Mucosa of descending colon (tissue), 3 donors: ENCODE results near the gene PRPF38A. TPM values are rescaled to one million over a fixed set of nuclear protein-coding genes. Genes with fewer than 3 reads are reported as not detected.

ENCODE experiments used
- ATAC-seq: fragments of 200-7000 bp; cut with Tn5 transposase; one replicate; pipeline ENCODE4 v1.9.1; 2020; ENCODE audit warnings: mild to moderate bottlenecking, moderate library complexity
- DNase-seq, 3 donors: peaks; one replicate each; pipeline ENCODE4 v3.0.0-alpha.2; 2020
- H3K36me3 ChIP-seq: fragments of 200-600 bp; one replicate; pipeline ENCODE4 v1.8.0; 2021; ENCODE audit warnings: low read depth, mild to moderate bottlenecking
- H3K4me1 ChIP-seq: fragments of 200-600 bp; one replicate; pipeline ENCODE4 v1.8.0; 2021; ENCODE audit warnings: low read depth, mild to moderate bottlenecking
- H3K4me3 ChIP-seq: fragments of 200-600 bp; one replicate; pipeline ENCODE4 v1.8.0; 2021; ENCODE audit warnings: mild to moderate bottlenecking
- H3K9me3 ChIP-seq: fragments of 200-600 bp; one replicate; pipeline ENCODE4 v1.8.0; 2021; ENCODE audit warnings: mild to moderate bottlenecking
- intact Hi-C, 2 donors: fragments of 100-400 bp; cut with DNase I in 1 of 2; cut with micrococcal nuclease in 1 of 2; formaldehyde crosslinking; loops; one replicate each; pipeline versions ENCODE4 v1.11.0 to v1.11.1; 2022; cut with DNase I, micrococcal nuclease
- total RNA-seq, 3 donors: library from RNA; stranded (reverse); fragmentation: NEBNext Ultra II Directional in 2 of 3; extraction: Animal tissue kit (Norgen Biotek cat#: 25700) in 2 of 3; gene quantifications; one replicate each; pipeline versions ENCODE4 v1.2.1 to v1.2.4, GENCODE V29; 2021 to 2023
- TF ChIP-seq, protein P1 (sequence below): fragments of 200-600 bp; IDR thresholded peaks from one replicate; pipeline ENCODE4 v1.8.0; 2022; ENCODE audit warnings: antibody characterized with exemption, mild to moderate bottlenecking
- donor health status: DM: no; HTN: no; CAD: no; lungs with moderate emphysema.
- donor health status: DM: no; HTN: no; CAD: no.
- donor health status: DM: no; HTN: yes; CAD: no.

PRPF38A gene
- total RNA-seq, 3 donors from 2014 or later: 44.9 to 58.2 (median 45.2) TPM

DNA sequence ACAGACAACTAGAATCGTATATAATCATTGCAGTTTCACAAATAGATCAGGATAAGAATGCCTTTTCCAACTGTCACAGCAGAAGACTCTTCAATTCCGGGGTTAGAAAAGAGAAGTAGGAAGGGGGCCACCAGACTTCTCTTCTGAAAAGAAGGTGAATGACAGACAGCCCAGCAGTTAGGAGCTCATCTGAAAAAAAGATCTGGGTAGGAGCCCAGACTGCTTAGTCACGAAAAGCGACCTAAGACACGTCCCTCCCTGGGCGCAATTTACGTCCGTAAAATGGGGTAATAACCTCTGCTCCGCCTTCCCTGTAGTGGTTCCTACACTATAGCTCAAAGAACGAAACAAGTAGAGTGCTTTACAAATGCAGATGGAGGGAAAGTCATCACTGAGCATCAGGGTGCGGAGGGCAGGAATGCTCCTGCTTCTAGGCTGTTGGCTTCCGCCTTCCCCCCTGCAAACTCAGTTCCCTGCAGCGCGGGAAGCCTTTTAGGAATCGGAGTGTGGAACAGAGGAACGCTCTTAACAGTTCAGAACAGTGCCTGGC is 761 bp upstream of the PRPF38A start:
- Histone ChIP-seq H3K36me3 (no peaks in the 10 kb centered on the region), H3K4me3 (peak overlapping the region; percentile 68), H3K4me1 (peaks cover 16% of the 10 kb centered on the region), H3K9me3 (no peaks in the 10 kb centered on the region)
- intact Hi-C loops: no loop called here
- peak in 1 of 3 donors; percentile 46 for DNase-seq
- TF ChIP-seq, protein P1, sequence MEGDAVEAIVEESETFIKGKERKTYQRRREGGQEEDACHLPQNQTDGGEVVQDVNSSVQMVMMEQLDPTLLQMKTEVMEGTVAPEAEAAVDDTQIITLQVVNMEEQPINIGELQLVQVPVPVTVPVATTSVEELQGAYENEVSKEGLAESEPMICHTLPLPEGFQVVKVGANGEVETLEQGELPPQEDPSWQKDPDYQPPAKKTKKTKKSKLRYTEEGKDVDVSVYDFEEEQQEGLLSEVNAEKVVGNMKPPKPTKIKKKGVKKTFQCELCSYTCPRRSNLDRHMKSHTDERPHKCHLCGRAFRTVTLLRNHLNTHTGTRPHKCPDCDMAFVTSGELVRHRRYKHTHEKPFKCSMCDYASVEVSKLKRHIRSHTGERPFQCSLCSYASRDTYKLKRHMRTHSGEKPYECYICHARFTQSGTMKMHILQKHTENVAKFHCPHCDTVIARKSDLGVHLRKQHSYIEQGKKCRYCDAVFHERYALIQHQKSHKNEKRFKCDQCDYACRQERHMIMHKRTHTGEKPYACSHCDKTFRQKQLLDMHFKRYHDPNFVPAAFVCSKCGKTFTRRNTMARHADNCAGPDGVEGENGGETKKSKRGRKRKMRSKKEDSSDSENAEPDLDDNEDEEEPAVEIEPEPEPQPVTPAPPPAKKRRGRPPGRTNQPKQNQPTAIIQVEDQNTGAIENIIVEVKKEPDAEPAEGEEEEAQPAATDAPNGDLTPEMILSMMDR: no peak
- peak; percentile 75 for ATAC-seq

DNA sequence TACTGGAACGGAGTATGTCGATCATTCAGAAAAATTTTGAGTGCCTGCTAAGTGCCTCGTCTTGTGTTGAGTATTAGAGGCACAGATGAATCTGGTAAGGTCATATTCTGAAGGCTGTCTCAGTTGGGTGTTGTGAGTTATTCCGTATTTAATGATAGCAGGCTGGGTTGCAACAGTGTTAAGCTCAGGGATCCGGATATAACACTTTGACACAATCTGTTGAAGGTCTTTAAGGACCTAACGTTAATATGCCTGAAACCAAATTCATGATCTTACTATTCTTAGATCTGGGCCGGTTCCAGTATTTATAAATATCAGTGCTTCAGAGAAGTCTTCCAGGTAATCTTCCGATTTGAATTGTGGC is 555 bp downstream of the PRPF38A start:
- intact Hi-C loops: no loop called here
- H3K4me1 ChIP-seq: peaks cover 16% of the 10 kb centered on the region
- H3K36me3 ChIP-seq: no peaks in the 10 kb centered on the region
- TF ChIP-seq, protein P1: no peak
- peak overlapping the region; percentile 68 for H3K4me3 ChIP-seq
- DNase-seq: no peak
- ATAC-seq: no peak
- H3K9me3 ChIP-seq: no peaks in the 10 kb centered on the region

DNA sequence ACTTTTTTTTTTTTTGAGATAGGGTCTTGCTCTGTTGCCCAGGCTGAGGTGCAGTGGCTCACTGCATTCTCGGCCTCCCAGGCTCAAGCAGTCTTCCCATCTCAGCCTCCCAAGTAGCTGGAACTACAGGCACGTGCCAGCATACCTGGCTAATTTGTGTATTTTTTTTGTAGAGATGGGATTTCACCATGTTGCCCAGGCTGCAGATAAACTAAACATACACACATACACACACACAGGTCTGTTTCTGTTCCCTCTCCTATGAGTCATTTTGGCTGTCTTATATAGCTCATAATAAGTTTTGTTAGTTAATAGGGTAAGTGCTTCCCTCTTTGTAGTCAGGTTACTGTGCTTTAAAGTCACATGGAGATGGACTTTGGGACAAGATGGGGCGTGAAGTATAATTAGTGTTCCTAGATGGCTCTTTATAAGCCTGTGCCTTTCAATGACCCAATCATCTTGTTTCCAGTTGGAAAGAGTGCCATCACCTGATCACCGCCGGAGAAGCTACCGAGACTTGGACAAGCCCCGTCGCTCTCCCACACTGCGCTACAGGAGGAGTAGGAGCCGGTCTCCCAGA is 9.1 kb downstream of the PRPF38A start:
- DNase-seq (peak; percentile 67 to 77 (median 69)), ATAC-seq (peak; percentile 95)
- Histone ChIP-seq H3K36me3 (peaks cover 17% of the 10 kb centered on the region), H3K4me3 (no peak overlapping the region), H3K4me1 (peaks cover 4% of the 10 kb centered on the region), H3K9me3 (no peaks in the 10 kb centered on the region)
- TF ChIP-seq, protein P1: no peak
- intact Hi-C loops: no loop called here

DNA sequence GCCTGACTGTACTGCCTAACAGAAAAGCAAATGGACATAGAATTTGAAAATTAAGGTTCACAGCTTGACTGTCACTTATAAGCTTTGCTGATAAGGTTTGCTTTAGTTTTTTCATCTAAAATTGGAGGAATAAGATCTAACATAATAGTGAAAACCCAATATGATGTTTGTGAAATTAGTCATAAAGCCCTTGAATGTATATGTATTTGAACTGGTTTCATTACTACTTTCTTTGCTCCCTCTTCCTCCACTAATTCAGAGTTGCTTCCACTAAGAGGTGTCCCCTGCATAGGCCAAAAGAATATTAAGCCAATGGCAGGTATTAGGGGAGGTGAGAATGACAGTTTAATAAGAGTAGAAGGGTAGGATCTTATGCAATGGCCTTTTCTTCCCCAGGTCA is 10.5 kb downstream of the PRPF38A start:
- intact Hi-C loops: no loop called here
- no peak for DNase-seq
- Histone ChIP-seq H3K4me1 (peaks cover 4% of the 10 kb centered on the region), H3K9me3 (no peaks in the 10 kb centered on the region), H3K36me3 (peaks cover 17% of the 10 kb centered on the region), H3K4me3 (no peak overlapping the region)
- TF ChIP-seq, protein P1: no peak
- ATAC-seq: no peak

DNA sequence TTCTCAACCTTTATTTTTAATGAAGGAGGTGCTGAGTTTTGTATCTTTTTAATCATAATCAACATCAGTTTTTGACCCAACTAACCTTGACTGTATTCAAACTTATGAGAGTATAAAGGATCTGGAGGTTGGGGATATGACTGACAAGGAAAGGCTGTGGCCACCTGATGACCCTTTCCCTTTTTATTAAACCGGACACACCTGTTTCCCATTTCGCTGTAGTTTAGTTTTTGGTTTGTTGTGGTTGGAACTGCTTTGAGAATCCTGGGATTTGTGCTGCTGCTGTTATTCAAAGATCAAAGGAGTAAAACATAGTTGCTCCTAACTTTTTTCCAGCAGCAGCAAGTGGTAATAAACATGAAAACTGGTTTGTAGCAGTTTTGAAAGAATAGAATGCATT is 12.4 kb downstream of the PRPF38A start:
- DNase-seq (no peak), ATAC-seq (no peak)
- Histone ChIP-seq H3K4me3 (no peak overlapping the region), H3K9me3 (no peaks in the 10 kb centered on the region), H3K36me3 (peaks cover 17% of the 10 kb centered on the region), H3K4me1 (peaks cover 4% of the 10 kb centered on the region)
- intact Hi-C loops: no loop called here
- TF ChIP-seq, protein P1: no peak
